HG03565 (cell line): Measurements from ENCODE around the gene LYPD8.

ENCODE experiments used
- ATAC-seq: cut with Tn5 transposase; IDR thresholded peaks from one replicate; pipeline ENCODE4 v1.9.1; 2021; ENCODE audit warnings: mild to moderate bottlenecking, moderate library complexity; ENCODE audit not compliant: unreplicated experiment

Gene LYPD8

DNA sequence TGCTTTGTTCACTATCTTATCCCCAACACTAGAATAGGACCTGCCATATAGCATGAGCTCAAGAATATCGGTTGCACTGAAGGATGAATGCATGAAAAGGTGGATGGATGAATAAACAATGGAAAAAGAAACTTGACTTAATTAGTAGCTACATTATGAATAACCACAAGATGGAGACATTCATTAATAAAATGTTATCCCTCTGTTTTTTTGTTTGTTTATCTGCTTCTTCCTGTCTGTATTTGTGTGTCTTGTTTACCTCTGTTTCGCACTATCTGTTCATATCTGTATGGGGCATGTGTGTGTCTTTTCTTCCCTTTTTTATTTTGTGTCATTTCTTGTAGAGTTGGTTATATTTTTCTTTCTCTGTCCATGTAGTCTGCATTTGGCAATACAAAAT is 51.9 kb downstream of the LYPD8 start:
- ATAC-seq = no peak

DNA sequence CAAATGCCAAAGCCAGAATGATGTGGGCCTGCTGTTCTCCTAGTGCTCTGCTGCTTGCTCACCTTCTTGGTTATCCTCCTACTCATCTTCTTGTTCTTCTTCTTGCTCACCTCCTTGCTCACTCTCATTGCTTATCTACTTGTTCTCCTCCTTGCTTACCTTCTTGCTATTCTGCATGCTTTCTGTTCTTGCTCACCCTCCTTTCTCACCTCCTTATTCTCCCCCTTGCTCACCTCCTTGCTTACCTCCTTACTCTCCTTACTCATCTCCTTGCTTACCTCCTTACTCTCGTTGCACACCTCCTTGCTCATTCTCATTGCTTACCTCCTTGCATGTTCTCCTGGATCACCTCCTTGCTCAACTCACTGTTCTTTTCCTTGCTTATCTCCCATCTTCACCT is 52.8 kb downstream of the LYPD8 start, which contains the start of gene OR14I1:
Gene OR14I1, minus strand, starts transcription at position 53 of the 400 bp plus-strand sequence.
- ATAC-seq = no peak

GRCh38 chr1:248699099-248699498 is 56.5 kb downstream of the LYPD8 start:
- no peak for ATAC-seq

- no peak for ATAC-seq
These were observed 57.7 kb downstream of the LYPD8 start for GRCh38 chr1:248697907-248698306.

GRCh38 chr1:248696774-248697173 is 58.8 kb downstream of the LYPD8 start:
- ATAC-seq = no peak

DNA sequence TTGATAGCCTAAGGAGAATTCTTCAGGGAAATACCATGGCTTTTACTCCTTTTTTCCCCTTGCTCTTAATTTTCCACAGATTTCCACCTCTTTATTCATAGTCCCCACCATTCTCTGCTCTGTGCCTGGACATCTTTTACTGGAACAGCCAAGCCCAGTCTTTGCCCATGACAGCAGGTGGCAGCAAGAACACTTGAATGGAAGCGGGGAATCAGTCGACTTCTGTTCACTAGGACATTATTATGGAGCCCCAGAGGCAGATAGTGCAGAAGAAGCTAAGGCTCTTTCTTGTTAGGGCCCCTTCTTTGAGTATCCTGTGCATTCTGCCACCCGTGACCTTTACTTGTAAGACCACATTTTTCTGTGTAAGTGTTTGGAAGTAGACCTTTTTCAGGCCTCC is 59.3 kb downstream of the LYPD8 start:
- ATAC-seq = no peak

- ATAC-seq = no peak
These were observed 60.0 kb downstream of the LYPD8 start for GRCh38 chr1:248695451-248696132.

DNA sequence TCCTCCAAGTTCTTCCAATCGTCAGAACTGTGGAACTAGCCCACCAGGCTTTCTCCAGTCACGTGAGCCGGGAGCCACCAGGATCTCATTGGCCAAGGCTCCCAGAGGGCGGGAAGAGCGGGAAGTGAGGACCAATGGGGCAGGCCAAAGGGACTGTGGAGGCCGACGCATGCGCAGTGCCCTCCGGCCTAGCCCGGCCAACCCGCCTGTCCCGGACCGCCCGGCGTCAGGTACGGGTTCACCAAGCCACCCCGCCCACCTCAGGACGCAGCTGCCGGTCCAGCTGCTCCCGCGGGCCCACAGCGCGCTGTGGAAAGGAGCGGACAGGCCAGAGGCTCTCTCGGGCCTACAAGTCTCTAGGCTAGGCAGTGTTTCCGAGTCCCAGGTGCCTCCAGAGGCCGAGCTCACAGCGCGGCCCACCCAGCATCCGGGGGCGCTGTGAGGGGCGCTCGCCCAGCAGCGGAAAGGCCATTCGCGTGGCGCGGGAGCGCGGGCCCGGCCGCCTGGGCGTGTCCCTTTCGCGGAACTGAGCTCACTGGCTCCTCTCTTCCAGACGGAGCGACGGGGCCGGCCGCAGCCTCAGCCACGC is 63.9 kb downstream of the LYPD8 start:
- ATAC-seq = no peak
